Measurements from ENCODE around the gene PIP5KL1. TPM values are rescaled to one million over a fixed set of nuclear protein-coding genes. Genes with fewer than 3 reads are reported as not detected.

The PIP5KL1 gene
- total and polyA plus RNA-seq, 2 of the 8 experiments (the other 6 are each of a cell fraction or from before 2014, with no cell fraction given) = 13.4 to 15.4 TPM

DNA sequence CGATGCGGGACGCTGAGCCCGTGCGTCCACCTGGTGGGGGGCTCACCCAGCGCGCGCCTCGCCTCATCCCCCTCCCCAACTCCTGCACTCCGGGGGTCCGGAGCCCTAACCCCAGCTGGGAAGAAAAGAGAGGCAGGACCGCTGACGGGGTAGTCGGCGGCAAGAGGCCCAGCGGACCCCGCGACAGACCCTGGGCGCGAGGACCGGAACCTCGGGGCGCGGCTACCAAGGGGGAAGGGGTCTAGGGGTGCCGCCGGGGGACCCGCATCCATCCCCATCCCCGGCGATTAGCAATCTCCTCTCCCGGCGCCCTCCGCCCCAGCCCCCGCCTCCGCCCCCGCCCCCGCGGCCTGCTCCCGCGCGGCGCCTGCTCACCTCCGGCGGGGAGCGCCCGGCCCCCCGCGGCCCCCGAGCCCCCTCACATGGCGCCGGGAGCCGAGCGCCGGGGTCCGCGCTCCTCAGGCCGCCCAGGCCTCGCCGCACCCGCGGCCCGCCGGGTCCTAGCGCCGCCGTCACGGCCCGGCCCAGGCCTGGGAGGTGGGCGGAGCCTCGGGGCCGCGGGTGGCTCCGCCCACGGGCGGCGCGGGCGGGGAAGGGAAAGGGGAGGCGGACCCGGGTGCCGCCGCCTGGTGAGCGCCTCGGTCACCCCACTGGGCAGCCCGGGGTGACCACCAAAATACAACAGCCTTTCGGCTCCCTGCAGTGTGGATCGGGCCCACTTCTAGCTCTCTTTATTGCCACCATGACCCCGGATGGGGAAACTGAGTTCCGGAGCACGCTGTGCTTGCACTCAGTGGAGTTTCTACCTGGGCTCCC is 31.2 kb downstream of the PIP5KL1 start, which contains the start of gene ST6GALNAC6:
Gene ST6GALNAC6, minus strand, starts transcription at position 476 of the 816 bp plus-strand sequence. CDS start 1,622 bp downstream, outside the sequence.
- FAIRE-seq (no peak), DNase-seq (ENCODE audit: low read depth in 1 of 2, low spot score in 2 of 2) (peak in 1 of 2 experiments; percentile 82)
- Histone ChIP-seq H3K14ac (ENCODE audit: insufficient read length) (no peak within 1 kb of the TSS), H3K4ac (replicated peaks; ENCODE audit: insufficient read length, low read depth, low read length) (peak within 1 kb of the TSS; percentile 67), H4K5ac (ENCODE audit: insufficient read length, low read depth, low read length) (peak within 1 kb of the TSS; percentile 57), H2BK20ac (ENCODE audit: low read length) (0 out of 2 replicates have a peak within 1 kb of the TSS, but pooled peaks have one; percentile 28), H3K79me2 (ENCODE audit: control insufficient read depth in 1 of 2, insufficient read depth in 2 of 2, low read length in 2 of 2) (peaks cover 0 to 4% of the 10 kb centered on the region in 2 experiments; a peak in 1 of 4 replicates), H4K8ac (ENCODE audit: extremely low read depth, insufficient read depth, low read length) (peak within 1 kb of the TSS; percentile 91), H2BK120ac (replicated peaks; ENCODE audit: low read depth, low read length) (peak within 1 kb of the TSS; percentile 54), H3K23ac (ENCODE audit: insufficient read length) (no peak within 1 kb of the TSS), H3K4me3 (ENCODE audit: extremely low read depth in 1 of 4, insufficient read depth in 2 of 4, low read depth in 3 of 4, low read length in 4 of 4) (peak within 1 kb of the TSS; percentile 78 to 99 (median 88)), H3K9me3 (ENCODE audit: insufficient read depth in 2 of 2, low read depth in 1 of 2, low read length in 1 of 2) (no peaks in the 10 kb centered on the region), H3K79me1 (ENCODE audit: low read depth, low read length) (peaks cover 10% of the 10 kb centered on the region), H3K4me1 (replicated peaks in 1 of 4; ENCODE audit: control insufficient read depth in 3 of 4, insufficient read depth in 4 of 4, low read length in 3 of 4) (peaks cover 3 to 40% (median 25%) of the 10 kb centered on the region in 4 experiments), H2BK12ac (ENCODE audit: low read depth, low read length) (peak within 1 kb of the TSS; percentile 80; the same call in 1 of the 2 replicates), H3K23me2 (ENCODE audit: low read depth, low read length) (peaks cover 5% of the 10 kb centered on the region; the same call in 1 of the 2 replicates), H4K20me1 (replicated peaks in 1 of 2; ENCODE audit: control insufficient read depth in 1 of 2, insufficient read depth in 2 of 2, low read length in 2 of 2) (peaks cover 5 to 13% of the 10 kb centered on the region in 2 experiments), H3K36me3 (ENCODE audit: control insufficient read depth in 2 of 4, insufficient read depth in 4 of 4, low read length in 3 of 4) (peaks cover 12 to 17% (median 14%) of the 10 kb centered on the region in 4 experiments), H3K9ac (replicated peaks in 1 of 4; ENCODE audit: extremely low read depth in 1 of 4, low read depth in 3 of 4, low read length in 3 of 4) (peak within 1 kb of the TSS in 3 of 4 experiments; percentile 41 to 60 (median 42); a peak in 6 of 7 replicates), H2AFZ (ENCODE audit: low read length) (no peak within 1 kb of the TSS), H3K27me3 (replicated peaks in 1 of 4; ENCODE audit: control insufficient read depth in 3 of 4, extremely low read depth in 1 of 4, insufficient read depth in 3 of 4, low read length in 3 of 4) (no peaks in the 10 kb centered on the region), H3K56ac (replicated peaks; ENCODE audit: insufficient read length, low read depth, low read length) (peak within 1 kb of the TSS; percentile 77), H2BK5ac (ENCODE audit: low read depth, low read length) (peak within 1 kb of the TSS; percentile 52; the same call in 1 of the 2 replicates), H3K18ac (ENCODE audit: extremely low read depth, low read length) (peak within 1 kb of the TSS; percentile 60), H4K91ac (replicated peaks; ENCODE audit: insufficient read length, low read length) (peak within 1 kb of the TSS; percentile 74), H2BK15ac (ENCODE audit: low read length) (peak within 1 kb of the TSS; percentile 36; the same call in 1 of the 2 replicates), H3K4me2 (ENCODE audit: insufficient read depth in 1 of 2, low read depth in 2 of 2, low read length in 2 of 2) (peak within 1 kb of the TSS; percentile 70 to 83), H2AK5ac (ENCODE audit: low read depth, low read length) (peak within 1 kb of the TSS; percentile 93; the same call in 1 of the 2 replicates), H3K27ac (ENCODE audit: low read depth, low read length) (no peak within 1 kb of the TSS)
- WGBS, 2 experiments (ENCODE audit: extremely low coverage in 1 of 2, insufficient coverage in 1 of 2, insufficient read length in 1 of 2, insufficient replicate concordance in 2 of 2, low coverage in 1 of 2, low lambda C conversion rate in 2 of 2, missing lambda C conversion rate in 1 of 2) = 23% methylated on average over 9 of the region's 89 CpGs; no CpG with 5 or more reads in 1 of the 2 experiments
- ChIA-PET CTCF (ENCODE audit: partially characterized antibody) (interaction anchor here (0.6 to 3.0 kb wide), 14 partner anchors 9 to 188 kb away, joined by 3 to 14 read pairs (median 3); partner anchors contain the start of gene TOR2A), POLR2A (ENCODE audit: partially characterized antibody) (interaction anchor here (0.6 to 10.1 kb wide), 18 partner anchors 10 to 1185 kb away, joined by 3 to 91 read pairs (median 4); partner anchors contain the start of genes AK1, ENG, ST6GALNAC4 and TOR2A)
- TF ChIP-seq PHF8 (conservative IDR thresholded peaks at IDR 0.05; ENCODE audit: low read depth, low read length) (peak; percentile 54; the same call in 1 of the 2 replicates), TAF7 (optimal IDR thresholded peaks at IDR 0.05; ENCODE audit: borderline replicate concordance, low read depth, low read length) (peak; percentile 41), CEBPB (IDR thresholded peaks at IDR 0.05; ENCODE audit: low read depth, low read length) (no peak), ZNF274 (IDR thresholded peaks at IDR 0.05; ENCODE audit: borderline replicate concordance, extremely low read depth, low read length) (no peak), RBBP5 (IDR thresholded peaks at IDR 0.05; ENCODE audit: borderline replicate concordance, low read depth, low read length) (0 out of 2 replicates have a peak, but pooled peaks have one; percentile 20), GTF2F1 (IDR thresholded peaks at IDR 0.05; ENCODE audit: borderline replicate concordance, low read depth, low read length) (no peak), EGR1 (IDR thresholded peaks at IDR 0.05; ENCODE audit: borderline replicate concordance, low read depth, low read length) (peak; percentile 83), KDM4A (IDR thresholded peaks at IDR 0.05; ENCODE audit: low read depth, low read length, severe bottlenecking) (peak; percentile 89), TBP (IDR thresholded peaks at IDR 0.05; ENCODE audit: low read depth, low read length) (no peak)
- TF ChIP-seq, protein P1, sequence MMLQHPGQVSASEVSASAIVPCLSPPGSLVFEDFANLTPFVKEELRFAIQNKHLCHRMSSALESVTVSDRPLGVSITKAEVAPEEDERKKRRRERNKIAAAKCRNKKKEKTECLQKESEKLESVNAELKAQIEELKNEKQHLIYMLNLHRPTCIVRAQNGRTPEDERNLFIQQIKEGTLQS (IDR thresholded peaks at IDR 0.05; ENCODE audit: insufficient read depth, low read depth, low read length) = no peak
